ENCODE results near the gene MINK1.
"Not testable (repeated sequence)": the region's sequence is repeated elsewhere in the genome, so short reads cannot be mapped to it uniquely, and the experiment has no call there.

Gene MINK1

GRCh38 chr17:4898927-4899326, 65.8 kb downstream of the MINK1 start:
- DNase-seq (ENCODE audit: low read depth, low spot score): no peak

DNA sequence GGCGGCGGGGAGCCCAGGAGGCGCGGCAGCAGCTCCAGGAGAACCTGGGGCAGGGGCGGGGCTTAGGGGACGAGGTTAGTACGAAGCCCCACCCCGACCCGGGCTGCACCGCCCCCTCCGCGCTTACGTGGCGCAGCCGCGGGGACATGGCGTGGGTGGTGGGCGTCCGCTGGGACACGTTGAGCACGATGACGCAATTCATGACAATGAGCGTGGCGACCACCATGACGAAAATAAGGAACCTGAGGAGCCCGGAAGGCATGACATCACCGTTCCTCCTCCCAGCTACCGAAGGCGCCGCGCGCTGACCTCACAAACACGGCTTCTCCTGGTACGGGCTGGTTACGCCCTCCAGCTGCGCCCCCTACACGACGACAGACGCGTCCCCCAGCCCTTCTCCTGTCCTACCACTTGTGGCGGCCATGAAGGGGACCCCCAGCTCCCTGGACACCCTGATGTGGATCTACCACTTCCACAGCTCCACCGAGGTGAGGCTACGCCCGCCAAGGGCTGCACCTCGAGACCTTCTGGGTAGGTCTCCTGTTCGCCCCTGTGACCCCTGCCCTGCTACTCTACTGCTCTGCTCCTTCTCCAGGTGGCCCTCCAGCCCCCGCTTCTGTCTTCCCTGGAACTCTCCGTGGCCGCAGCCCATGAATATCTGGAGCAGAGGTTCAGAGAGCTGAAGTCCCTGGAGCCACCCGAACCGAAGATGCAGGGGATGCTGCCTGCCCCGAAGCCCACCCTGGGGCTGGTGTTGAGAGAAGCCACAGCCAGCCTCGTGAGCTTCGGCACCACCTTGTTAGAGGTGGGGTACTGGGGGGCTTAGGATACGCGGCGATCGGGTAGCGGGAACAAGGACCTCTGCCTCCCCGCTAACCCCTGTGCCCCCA, 66.4 kb downstream of the MINK1 start, which contains the start of gene C17orf107:
Gene C17orf107 (plus strand): TSS at position 196 of the 890 bp plus-strand sequence. CDS start 227 bp downstream, at position 423.
- DNase-seq (ENCODE audit: low read depth, low spot score): peak; percentile 80

GRCh38 chr17:4900231-4901107, 67.3 kb downstream of the MINK1 start:
- DNase-seq (ENCODE audit: low read depth, low spot score): peak; percentile 48

- DNase-seq (ENCODE audit: low read depth, low spot score): no peak
These were observed 68.0 kb downstream of the MINK1 start for GRCh38 chr17:4901108-4901647.

DNA sequence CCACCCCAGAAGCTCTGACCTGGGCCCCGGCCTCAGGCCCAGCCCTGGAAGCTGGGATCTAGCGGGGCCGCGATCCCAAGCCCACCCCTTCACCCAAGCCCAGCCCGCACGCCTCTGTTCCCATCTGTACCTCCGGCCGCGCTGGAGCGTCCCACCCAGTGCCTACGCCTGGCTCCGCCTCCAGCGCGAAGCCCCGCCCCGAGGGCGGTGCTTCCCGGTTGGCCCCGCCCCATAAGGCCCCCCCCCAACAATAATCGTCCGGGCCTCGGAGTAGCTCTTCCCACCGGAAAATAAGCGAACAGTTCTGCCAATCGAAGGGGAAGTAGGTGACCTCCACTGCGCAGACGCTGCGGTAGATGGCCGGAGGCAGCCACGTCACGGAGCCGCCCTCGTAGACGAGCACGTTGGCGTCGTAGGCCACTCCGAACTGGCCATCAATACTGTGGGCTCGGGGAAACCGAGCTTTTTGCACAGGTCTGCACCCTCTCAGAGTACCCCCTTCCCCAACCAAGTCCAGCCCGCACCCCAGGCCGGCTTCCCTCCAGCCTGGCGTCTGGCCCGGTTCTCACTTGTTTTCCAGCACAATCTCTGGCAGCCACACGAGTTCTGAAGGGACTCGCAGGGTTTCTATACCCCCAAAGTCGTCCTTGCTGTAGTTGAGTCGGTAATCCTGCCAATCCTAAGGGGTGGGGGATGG, 68.7 kb downstream of the MINK1 start:
- no peak for DNase-seq (ENCODE audit: low read depth, low spot score)

DNA sequence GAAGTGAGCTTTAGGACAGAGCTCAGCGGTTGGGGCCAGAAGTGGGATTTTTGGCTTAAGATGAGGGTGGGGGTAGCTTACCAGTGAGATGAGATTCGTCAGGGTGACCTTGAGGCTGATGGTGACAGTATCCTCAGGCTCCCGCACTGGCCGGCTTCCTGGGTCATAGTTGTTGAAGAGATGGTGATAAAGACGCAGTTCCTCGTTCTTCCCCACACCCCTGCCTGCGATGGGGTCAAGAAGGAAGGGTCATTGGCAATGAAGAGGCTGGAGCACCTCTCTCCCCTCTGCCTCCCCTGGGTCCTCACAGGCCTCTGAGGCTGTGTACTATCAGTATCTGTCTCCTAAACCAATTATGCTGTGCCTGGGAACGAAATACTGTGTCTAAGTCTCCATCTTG, 69.4 kb downstream of the MINK1 start:
- DNase-seq (ENCODE audit: low read depth, low spot score): no peak

- DNase-seq (ENCODE audit: low read depth, low spot score): peak; percentile 85
These were observed 70.1 kb downstream of the MINK1 start, which contains the start of gene CHRNE for GRCh38 chr17:4903051-4903818. Gene CHRNE, minus strand, starts transcription at chr17:4903098. Its CDS starts 35 bp downstream, at chr17:4903063.

DNA sequence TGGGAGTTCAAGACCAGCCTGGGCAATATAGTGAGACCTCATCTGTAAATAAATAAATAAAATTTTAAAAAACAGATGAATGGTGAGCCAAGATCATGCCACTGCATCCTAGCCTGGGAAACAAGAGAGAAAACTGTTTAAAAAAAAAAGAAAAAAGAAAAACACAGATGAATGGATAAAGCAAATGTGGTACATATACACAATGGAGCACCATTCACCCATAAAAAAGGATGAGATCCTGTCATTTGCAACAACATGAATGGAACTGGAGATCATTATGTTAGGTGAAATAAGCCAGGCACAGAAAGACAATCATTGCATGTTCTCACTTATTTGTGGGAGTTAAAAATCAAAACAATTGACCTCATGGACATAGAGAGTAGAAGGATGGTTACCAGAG, 73.5 kb downstream of the MINK1 start:
- DNase-seq (ENCODE audit: low read depth, low spot score): not testable (repeated sequence)

GRCh38 chr17:4908301-4908700, 75.2 kb downstream of the MINK1 start:
- no peak for DNase-seq (ENCODE audit: low read depth, low spot score)

- DNase-seq (ENCODE audit: low read depth, low spot score): peak; percentile 94
These were observed 75.8 kb downstream of the MINK1 start for GRCh38 chr17:4908711-4909496.

DNA sequence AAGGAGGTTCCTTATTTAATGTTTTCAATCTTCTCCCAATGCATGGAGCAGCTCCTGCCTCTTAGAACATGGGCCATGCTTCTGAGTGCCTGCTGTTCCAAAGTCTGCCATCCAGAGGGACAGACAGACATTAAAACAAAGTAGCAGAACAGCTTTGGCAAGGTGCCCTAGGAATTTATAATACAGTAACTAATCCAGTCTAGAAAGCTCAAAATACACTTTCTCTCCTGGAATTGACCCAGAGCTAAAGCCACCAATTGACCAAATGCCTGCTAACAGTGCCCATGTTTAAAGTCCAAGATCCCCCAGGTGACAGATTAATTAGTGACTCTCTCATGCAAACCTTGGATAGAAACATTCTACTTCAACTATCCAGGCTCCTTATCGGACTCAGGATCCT, 80.9 kb downstream of the MINK1 start:
- no peak for DNase-seq (ENCODE audit: low read depth, low spot score)

- not testable (repeated sequence) for DNase-seq (ENCODE audit: low read depth, low spot score)
These were observed 81.4 kb downstream of the MINK1 start for GRCh38 chr17:4914551-4914950.

DNA sequence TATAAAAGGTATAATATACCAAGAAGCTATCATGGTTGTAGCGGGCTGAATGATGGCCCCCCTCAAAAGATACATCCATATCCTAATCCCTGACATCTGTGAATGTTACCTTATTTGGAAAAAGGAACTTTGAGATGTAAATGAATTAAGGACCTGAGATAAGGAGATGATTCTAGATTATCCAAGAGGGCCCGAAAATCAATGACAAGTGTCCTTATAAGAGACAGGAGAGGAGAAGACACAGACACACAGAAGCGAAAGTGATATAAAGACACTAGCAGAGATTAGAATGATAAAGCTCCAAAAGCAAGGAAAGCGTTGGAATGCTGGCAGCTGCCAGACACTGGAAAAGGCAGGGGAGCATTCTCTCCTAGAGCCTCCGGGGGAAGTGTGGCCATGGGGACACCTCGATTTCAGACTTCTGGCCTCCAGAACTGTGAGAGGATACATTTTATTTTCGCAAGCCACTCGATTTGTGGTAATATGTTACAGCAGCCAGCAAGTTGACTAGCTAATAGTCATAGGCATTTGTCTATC, 86.4 kb downstream of the MINK1 start:
- no peak for DNase-seq (ENCODE audit: low read depth, low spot score)

DNA sequence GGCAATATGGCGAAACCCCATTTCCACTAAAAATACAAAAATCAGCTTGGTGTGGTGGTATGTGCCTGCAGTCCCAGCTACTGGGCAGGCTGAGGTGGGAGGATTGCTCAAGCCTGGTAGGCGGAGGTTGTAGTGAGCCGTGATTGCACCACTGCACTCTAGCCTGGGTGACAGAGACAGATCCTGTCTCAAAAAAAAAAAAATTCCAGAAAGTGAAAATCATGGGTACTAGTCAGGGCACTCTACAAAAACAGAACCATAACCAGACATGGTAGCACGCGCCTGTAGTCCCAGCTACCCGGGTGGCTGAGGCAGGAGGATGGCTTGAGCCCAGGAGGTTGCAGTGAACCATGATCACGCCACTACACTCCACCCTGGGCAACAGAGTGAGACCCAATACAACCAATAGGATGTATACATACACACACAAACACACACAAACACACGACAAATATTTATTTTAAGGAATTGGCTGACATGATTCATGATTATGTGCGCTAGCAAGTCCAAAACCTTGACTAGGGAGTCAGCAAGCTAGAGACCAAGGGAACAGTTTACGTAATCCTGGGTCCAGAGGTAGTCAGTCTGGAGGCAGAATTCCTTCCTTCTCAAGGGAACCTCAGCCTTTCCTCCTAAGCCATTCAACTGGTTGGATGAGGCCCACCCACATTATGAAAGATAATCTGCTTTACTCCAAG, 87.4 kb downstream of the MINK1 start:
- no peak for DNase-seq (ENCODE audit: low read depth, low spot score)

DNA sequence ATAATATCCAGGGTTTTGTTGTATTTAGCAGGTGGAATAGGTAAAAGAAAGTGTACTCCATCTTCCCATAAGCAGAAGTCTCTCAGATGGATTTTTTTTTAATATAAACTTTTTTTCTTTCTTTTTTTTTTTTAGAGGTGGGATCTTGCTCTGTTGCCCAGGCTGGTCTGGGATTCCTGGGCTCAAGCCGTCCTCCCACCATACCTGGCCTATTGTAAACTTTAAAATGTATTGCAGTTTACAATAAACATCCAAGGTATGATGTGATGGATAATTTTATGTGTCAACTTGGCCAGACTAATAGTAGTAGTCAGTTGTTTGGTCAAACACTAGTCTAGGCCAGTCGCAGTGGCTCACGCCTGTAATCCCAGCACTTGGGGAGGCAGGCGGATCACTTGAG, 88.2 kb downstream of the MINK1 start:
- no peak for DNase-seq (ENCODE audit: low read depth, low spot score)

DNA sequence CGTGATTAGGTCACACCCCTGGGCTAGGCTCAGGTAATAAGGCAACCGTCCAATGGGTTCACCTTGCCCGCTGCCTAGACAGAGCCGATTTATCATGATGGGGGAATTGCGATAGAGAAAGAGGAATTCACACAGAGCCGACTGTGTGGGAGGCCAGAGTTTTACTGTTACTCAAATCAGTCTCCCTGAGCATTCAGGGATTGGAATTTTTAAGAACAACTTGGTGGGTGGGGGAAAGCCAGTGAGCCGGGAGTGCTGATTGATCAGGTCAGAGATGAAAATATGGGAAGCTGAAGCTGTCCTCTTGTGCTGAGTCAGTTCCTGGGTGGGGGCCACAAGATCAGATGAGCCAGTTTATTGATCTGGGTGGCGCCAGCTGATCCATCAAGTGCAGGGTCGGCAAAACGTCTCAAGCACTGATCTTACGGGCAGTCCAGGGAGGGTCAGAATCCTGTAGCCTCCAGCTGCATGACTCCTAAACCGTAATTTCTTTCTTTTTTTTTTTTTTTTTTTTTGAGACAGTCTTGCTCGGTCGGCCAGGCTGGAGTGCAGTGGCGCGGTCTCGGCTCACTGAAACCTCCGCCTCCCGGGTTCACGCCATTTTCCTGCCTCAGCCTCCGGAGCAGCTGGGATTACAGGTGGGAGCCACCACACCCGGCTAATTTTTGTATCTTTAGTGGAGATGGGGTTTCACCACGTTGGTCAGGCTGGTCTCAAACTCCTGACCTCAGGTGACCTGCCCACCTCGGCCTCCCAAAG, 93.6 kb downstream of the MINK1 start:
- not testable (repeated sequence) for DNase-seq (ENCODE audit: low read depth, low spot score)

GRCh38 chr17:4928881-4929280, 95.7 kb downstream of the MINK1 start:
- DNase-seq (ENCODE audit: low read depth, low spot score): no peak

- DNase-seq (ENCODE audit: low read depth, low spot score): no peak
These were observed 98.8 kb downstream of the MINK1 start, which contains the start of gene GP1BA for GRCh38 chr17:4931963-4932362. Gene GP1BA, plus strand, starts transcription at chr17:4932277. Its CDS starts 328 bp downstream, at chr17:4932605.

Data from astrocyte of the hippocampus (primary cell).